ENCODE results near the gene CDKL5. TPM values are rescaled to one million over a fixed set of nuclear protein-coding genes. Genes with fewer than 3 reads are reported as not detected.

Gene CDKL5
- total RNA-seq, 3 donors from 2014 or later: 0.83 to 1.4 (median 1.1) TPM

DNA sequence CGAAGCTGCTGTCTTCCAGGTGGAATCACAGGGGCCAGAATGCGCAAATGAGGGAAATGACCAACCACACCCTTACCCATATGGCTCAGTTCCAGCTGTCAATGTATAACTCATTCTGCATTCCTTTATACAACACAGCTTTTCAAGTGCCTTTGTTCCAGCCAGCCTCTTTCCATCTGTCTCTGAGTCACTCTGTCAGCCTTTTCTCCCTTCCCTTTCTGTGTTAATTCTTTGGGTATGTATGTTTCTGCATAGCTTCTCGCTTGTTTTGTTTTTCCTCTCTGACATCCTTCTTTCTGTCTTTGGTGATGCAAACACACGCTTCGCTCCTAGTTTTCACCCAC, 192.0 kb downstream of the CDKL5 start:
- Mint-ChIP-seq H3K4me3 (no peak overlapping the region), H3K9me3 (no peaks in the 10 kb centered on the region), H3K4me1 (ENCODE audit: low read depth) (no peaks in the 10 kb centered on the region), H3K27me3 (ENCODE audit: low read depth) (no peaks in the 10 kb centered on the region), H3K36me3 (ENCODE audit: insufficient read depth) (peaks cover 8% of the 10 kb centered on the region)
- ATAC-seq: no peak
- DNase-seq: no peak

DNA sequence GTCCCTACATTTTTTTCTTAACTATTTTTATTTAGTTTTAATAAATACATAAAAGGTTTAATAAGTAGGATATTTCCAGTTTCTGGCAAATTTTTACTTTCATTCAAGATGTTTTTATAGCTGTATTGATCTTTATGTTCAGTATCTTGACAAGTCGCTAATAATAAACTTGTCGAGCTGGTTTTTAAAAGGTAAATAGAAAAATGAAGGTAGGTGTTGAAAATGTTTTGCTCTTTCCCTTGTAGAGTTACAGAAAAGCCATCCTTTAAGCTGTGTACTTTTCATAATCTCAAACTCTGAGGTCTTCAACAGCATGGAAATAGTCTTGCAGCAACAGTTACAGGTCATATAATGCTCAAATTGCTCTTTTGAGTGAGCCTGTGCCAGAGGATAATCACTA, 193.9 kb downstream of the CDKL5 start:
- H3K4me3 Mint-ChIP-seq: no peak overlapping the region
- H3K36me3 Mint-ChIP-seq (ENCODE audit: insufficient read depth): peaks cover 5% of the 10 kb centered on the region
- DNase-seq: no peak
- H3K4me1 Mint-ChIP-seq (ENCODE audit: low read depth): no peaks in the 10 kb centered on the region
- no peaks in the 10 kb centered on the region for H3K27me3 Mint-ChIP-seq (ENCODE audit: low read depth)
- no peaks in the 10 kb centered on the region for H3K9me3 Mint-ChIP-seq
- no peak for ATAC-seq

DNA sequence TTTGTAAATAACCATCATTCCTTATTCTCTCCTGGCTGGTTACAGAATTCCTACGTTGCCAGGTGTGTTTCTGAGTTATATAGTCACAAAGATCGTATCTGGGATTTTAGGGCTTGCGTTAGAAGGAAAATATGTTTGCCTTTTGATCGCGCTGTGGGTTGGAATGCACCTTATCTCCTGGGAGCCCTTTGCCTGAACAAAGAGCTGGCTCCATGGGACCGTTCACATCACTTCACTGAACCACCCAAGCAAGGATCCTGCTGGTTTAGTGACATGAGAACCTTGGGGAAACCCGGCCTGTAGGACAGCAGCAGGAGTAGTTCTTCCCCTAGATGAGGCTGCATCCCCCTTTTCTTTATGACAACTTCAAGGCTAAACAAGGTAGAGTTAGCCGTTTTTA, 194.9 kb downstream of the CDKL5 start:
- Mint-ChIP-seq H3K4me1 (ENCODE audit: low read depth) (no peaks in the 10 kb centered on the region), H3K27me3 (ENCODE audit: low read depth) (no peaks in the 10 kb centered on the region), H3K36me3 (ENCODE audit: insufficient read depth) (peaks cover 7% of the 10 kb centered on the region), H3K4me3 (no peak overlapping the region), H3K9me3 (no peaks in the 10 kb centered on the region)
- DNase-seq (no peak), ATAC-seq (no peak)

DNA sequence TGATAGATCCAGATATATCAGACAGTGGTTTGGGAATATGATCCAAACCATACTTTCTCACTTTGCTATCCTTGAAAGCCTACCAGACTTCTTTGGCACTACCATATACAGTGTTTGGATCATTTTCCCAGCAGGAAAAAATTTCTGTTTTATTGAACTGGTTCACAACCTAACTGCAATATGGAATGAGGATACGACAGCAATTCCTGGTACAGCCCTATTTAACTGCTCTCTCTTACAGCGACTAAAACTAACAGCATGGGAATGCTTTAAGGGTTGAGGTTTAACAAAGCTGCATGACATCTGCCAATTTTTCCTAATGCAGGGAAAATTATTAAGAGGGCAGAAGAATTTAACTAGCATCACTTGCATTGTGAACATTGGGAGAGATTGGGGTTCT, 199.2 kb downstream of the CDKL5 start:
- H3K36me3 Mint-ChIP-seq (ENCODE audit: insufficient read depth): peaks cover 6% of the 10 kb centered on the region
- no peaks in the 10 kb centered on the region for H3K4me1 Mint-ChIP-seq (ENCODE audit: low read depth)
- no peaks in the 10 kb centered on the region for H3K9me3 Mint-ChIP-seq
- H3K27me3 Mint-ChIP-seq (ENCODE audit: low read depth): no peaks in the 10 kb centered on the region
- ATAC-seq: no peak
- no peak overlapping the region for H3K4me3 Mint-ChIP-seq
- no peak for DNase-seq

DNA sequence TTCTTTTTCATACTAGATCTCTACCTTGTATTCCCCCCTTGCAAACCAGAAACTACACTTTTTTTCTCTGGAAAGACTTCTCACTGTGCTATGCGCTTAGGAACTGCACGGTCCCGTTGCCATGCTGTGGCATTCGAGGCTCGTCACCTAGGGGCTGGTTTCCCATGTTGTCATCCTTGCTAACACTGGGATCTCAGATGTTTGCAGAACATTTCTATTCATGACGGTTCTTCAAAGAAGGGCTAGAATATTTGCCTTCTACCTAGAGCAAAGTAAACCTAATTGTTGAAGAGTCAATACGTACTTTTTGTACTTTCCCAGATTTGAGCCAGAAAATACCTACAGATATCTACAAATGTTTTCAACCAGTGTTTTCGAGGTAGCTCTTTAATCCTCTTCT, 205.5 kb downstream of the CDKL5 start:
- no peaks in the 10 kb centered on the region for H3K27me3 Mint-ChIP-seq (ENCODE audit: low read depth)
- H3K9me3 Mint-ChIP-seq: no peaks in the 10 kb centered on the region
- ATAC-seq (no peak), DNase-seq (no peak)
- H3K4me3 Mint-ChIP-seq: no peak overlapping the region
- peaks cover 7% of the 10 kb centered on the region for H3K36me3 Mint-ChIP-seq (ENCODE audit: insufficient read depth)
- H3K4me1 Mint-ChIP-seq (ENCODE audit: low read depth): no peaks in the 10 kb centered on the region

- ATAC-seq (no peak), DNase-seq (no peak)
- no peaks in the 10 kb centered on the region for H3K27me3 Mint-ChIP-seq (ENCODE audit: low read depth)
- no peaks in the 10 kb centered on the region for H3K4me1 Mint-ChIP-seq (ENCODE audit: low read depth)
- H3K36me3 Mint-ChIP-seq (ENCODE audit: insufficient read depth): peaks cover 1% of the 10 kb centered on the region
- no peaks in the 10 kb centered on the region for H3K9me3 Mint-ChIP-seq
- H3K4me3 Mint-ChIP-seq: no peak overlapping the region
These were observed 213.0 kb downstream of the CDKL5 start for GRCh38 chrX:18638398-18638797.

DNA sequence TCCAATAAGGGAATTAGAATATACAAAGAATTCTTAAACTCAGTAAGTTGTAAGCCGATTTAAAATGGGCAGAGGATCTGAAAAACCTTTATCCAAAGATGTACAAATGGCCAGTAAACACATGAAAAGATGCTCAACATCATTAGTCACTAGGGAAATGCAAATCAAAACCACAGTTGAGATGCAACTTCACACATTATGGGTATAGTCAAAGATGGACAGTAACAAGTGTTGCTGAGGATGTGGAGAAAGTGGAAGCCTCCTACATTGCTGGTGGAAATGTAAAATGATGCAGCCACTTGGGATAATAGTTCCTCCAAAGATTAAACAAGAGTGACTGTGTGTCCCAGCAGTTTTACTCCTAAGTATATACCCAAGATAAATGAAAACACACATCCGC, 213.9 kb downstream of the CDKL5 start:
- Mint-ChIP-seq H3K4me3 (no peak overlapping the region), H3K36me3 (ENCODE audit: insufficient read depth) (peaks cover 1% of the 10 kb centered on the region), H3K9me3 (no peaks in the 10 kb centered on the region), H3K27me3 (ENCODE audit: low read depth) (no peaks in the 10 kb centered on the region), H3K4me1 (ENCODE audit: low read depth) (no peaks in the 10 kb centered on the region)
- ATAC-seq: no peak
- no peak for DNase-seq

- H3K4me3 Mint-ChIP-seq: no peak overlapping the region
- no peaks in the 10 kb centered on the region for H3K27me3 Mint-ChIP-seq (ENCODE audit: low read depth)
- ATAC-seq: no peak
- no peak for DNase-seq
- H3K9me3 Mint-ChIP-seq: no peaks in the 10 kb centered on the region
- H3K4me1 Mint-ChIP-seq (ENCODE audit: low read depth): no peaks in the 10 kb centered on the region
- no peaks in the 10 kb centered on the region for H3K36me3 Mint-ChIP-seq (ENCODE audit: insufficient read depth)
These were observed 215.3 kb downstream of the CDKL5 start for GRCh38 chrX:18640686-18641085.

GRCh38 chrX:18643243-18643642, 217.8 kb downstream of the CDKL5 start:
- Mint-ChIP-seq H3K27me3 (ENCODE audit: low read depth) (no peaks in the 10 kb centered on the region), H3K9me3 (no peaks in the 10 kb centered on the region), H3K36me3 (ENCODE audit: insufficient read depth) (no peaks in the 10 kb centered on the region), H3K4me3 (no peak overlapping the region), H3K4me1 (ENCODE audit: low read depth) (no peaks in the 10 kb centered on the region)
- ATAC-seq: no peak
- no peak for DNase-seq

GRCh38 chrX:18643853-18644252, 218.4 kb downstream of the CDKL5 start:
- no peak overlapping the region for H3K4me3 Mint-ChIP-seq
- no peaks in the 10 kb centered on the region for H3K4me1 Mint-ChIP-seq (ENCODE audit: low read depth)
- no peaks in the 10 kb centered on the region for H3K9me3 Mint-ChIP-seq
- no peaks in the 10 kb centered on the region for H3K27me3 Mint-ChIP-seq (ENCODE audit: low read depth)
- H3K36me3 Mint-ChIP-seq (ENCODE audit: insufficient read depth): no peaks in the 10 kb centered on the region
- no peak for DNase-seq
- ATAC-seq: no peak

GRCh38 chrX:18647621-18648020, 222.2 kb downstream of the CDKL5 start:
- Mint-ChIP-seq H3K9me3 (no peaks in the 10 kb centered on the region), H3K4me1 (ENCODE audit: low read depth) (no peaks in the 10 kb centered on the region), H3K36me3 (ENCODE audit: insufficient read depth) (no peaks in the 10 kb centered on the region), H3K4me3 (no peak overlapping the region), H3K27me3 (ENCODE audit: low read depth) (no peaks in the 10 kb centered on the region)
- ATAC-seq (no peak), DNase-seq (no peak)

- DNase-seq (no peak), ATAC-seq (no peak)
- no peaks in the 10 kb centered on the region for H3K27me3 Mint-ChIP-seq (ENCODE audit: low read depth)
- no peaks in the 10 kb centered on the region for H3K9me3 Mint-ChIP-seq
- no peaks in the 10 kb centered on the region for H3K4me1 Mint-ChIP-seq (ENCODE audit: low read depth)
- H3K36me3 Mint-ChIP-seq (ENCODE audit: insufficient read depth): no peaks in the 10 kb centered on the region
- H3K4me3 Mint-ChIP-seq: no peak overlapping the region
These were observed 224.1 kb downstream of the CDKL5 start for GRCh38 chrX:18649498-18649951.

DNA sequence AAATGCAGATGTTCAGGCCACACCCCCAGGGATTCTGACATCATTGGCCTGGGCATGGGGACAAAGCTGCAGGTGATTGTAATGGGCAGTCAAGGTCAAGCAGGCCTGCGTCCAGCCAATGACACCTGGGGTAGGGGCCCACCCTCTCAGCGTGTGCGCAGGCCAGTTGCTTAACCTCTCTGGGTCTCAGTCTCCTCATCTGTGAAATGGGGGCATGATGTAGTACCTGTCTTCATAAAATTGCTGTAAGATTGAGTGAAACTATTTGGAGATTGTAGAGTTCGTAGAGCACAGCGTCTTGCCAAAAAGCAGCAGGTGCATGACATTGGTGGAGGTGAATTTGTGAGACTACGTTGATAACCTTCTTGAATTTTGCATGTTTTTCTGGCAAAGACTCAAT, 225.3 kb downstream of the CDKL5 start:
- no peaks in the 10 kb centered on the region for H3K4me1 Mint-ChIP-seq (ENCODE audit: low read depth)
- no peak for ATAC-seq
- no peaks in the 10 kb centered on the region for H3K9me3 Mint-ChIP-seq
- no peak overlapping the region for H3K4me3 Mint-ChIP-seq
- no peaks in the 10 kb centered on the region for H3K27me3 Mint-ChIP-seq (ENCODE audit: low read depth)
- no peak for DNase-seq
- no peaks in the 10 kb centered on the region for H3K36me3 Mint-ChIP-seq (ENCODE audit: insufficient read depth)

- DNase-seq (no peak), ATAC-seq (no peak)
- Mint-ChIP-seq H3K4me1 (ENCODE audit: low read depth) (no peaks in the 10 kb centered on the region), H3K4me3 (no peak overlapping the region), H3K36me3 (ENCODE audit: insufficient read depth) (no peaks in the 10 kb centered on the region), H3K27me3 (ENCODE audit: low read depth) (no peaks in the 10 kb centered on the region), H3K9me3 (no peaks in the 10 kb centered on the region)
These were observed 227.2 kb downstream of the CDKL5 start for GRCh38 chrX:18652636-18653035.

DNA sequence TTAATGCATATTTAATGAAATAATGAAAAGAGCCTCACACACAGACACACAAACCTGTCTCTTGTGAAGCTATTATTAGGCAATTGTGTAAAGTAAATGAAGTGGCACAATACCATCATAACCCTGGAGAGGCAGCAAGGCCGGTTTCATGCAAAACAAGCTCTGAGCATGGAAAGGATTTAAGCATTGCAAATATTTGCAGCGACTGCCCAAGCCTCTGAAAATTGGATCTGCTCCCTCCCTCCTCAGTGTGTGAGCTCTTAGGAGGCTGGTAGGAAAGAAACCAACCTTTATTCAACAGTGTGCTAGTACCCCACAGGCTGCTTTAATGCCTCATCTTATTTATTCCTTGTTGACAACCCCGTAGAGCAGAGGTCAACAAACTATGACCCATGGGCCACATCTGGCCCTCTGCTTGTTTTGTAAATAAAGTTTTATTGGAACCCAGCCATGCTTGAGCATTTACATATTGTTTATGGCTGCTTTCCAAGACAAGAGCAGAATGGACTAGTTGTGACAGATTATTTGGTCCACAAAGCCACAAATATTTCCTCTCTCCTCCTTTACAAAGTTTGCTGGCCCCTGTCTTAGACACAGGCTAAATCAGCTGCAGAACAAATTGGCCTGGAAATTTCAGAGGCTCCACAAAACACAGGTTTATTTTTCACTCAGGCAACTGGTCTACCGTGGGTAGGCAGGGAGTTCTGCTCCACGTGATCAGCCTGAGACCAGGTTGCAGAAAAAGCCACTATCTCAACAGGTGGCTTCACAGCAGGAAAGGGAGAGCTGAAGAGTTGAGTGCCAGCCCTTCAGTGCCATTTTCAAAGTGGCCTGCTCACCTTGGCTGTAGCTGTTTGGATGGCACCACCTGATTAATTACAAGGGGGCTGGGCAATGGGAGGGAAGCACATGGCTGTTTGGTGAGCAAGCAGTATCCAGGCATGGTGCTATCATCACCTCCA, 229.7 kb downstream of the CDKL5 start:
- H3K36me3 Mint-ChIP-seq (ENCODE audit: insufficient read depth): no peaks in the 10 kb centered on the region
- H3K27me3 Mint-ChIP-seq (ENCODE audit: low read depth): no peaks in the 10 kb centered on the region
- no peak overlapping the region for H3K4me3 Mint-ChIP-seq
- ATAC-seq (no peak), DNase-seq (no peak)
- no peaks in the 10 kb centered on the region for H3K9me3 Mint-ChIP-seq
- no peaks in the 10 kb centered on the region for H3K4me1 Mint-ChIP-seq (ENCODE audit: low read depth)
